GF-D8 (cell line): ENCODE data around the gene WBP1.
"Not testable (repeated sequence)": the region's sequence is repeated elsewhere in the genome, so short reads cannot be mapped to it uniquely, and the experiment has no call there.

Experiments
- DNase-seq: peaks from one replicate; lab custom pipeline; 2025; lab: John Stamatoyannopoulos, UW

Gene WBP1

DNA sequence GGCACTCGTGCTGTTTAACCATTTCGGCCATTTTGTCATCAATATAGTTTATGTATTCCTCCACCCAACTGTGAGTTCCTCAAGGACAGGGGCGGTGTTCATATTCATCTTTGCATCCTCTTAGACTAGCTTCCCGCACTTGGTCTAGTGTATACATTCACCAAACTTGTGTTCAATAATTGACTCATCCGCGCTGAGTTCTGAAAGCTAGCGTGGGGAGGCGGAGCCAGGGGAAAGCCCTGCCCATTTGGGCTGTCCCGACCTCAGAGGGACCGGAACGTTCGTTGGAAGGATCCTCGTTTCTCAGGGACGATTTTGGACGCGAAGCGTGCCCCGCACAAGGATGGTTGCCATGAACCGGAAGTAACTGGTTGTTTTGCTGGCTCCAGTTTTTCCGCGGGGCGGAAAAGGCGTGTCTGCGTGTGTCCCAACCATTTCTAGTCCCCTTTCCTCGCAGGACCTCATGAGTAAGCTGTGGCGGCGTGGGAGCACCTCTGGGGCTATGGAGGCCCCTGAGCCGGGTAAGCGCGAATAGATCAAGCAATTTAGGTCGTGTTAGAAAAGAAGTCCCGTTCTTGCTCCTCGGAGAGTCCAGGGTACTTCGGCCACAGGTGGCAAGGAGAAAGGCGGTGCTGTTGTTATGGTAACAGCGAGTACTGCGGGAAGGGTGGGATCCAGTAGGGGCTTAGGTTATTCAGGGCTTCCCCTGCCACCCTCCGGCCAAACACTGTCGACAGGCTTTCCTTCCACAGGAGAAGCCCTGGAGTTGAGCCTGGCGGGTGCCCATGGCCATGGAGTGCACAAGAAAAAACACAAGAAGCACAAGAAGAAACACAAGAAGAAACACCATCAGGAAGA lies 3.4 kb upstream of the WBP1 start, which contains the start of gene INO80B:
INO80B (plus strand) TSS at position 434 of the 858 bp plus-strand sequence; CDS start at position 464, 30 bp downstream.
- DNase-seq: peak; percentile 85

DNA sequence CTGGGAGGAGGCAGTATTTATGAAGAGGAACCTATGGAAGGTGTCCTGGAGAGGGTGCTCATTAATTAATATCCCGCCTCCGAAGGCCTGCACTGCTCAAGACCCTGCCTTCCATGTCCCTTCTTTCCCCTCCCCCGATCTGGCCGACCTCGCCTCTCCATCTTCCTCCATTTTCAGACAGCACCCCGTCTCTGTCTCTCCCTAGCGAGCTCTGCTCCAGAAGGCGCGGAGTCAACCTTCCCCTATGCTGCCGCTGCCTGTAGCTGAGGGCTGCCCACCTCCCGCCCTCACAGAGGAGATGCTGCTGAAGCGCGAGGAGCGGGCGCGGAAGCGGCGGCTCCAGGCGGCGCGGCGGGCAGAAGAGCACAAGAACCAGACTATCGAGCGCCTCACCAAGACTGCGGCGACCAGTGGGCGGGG lies 1.1 kb upstream of the WBP1 start:
- no peak for DNase-seq

GRCh38 chr2:74457549-74458131 lies 598 bp upstream of the WBP1 start:
- DNase-seq: peak; percentile 8

DNA sequence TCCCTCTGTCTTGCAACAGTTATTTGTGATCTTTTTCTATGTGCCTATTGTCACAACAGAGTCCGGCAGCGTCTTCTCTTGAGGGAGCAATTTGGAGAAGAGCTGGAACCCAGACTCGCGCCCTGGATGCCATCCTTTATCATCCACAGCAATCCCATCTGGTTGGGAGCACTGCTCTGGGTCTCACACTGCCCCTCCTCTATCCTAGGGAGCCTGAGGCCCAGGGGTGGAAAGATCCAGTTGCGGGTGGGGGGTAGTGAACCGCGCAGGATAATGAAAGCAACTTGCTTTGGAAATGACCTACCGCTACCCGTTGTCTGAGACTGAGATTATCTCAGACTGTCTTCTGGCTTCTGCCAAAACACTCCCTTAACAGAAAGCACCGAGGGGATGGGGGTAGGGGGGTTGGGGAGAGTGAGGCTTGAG lies 713 bp downstream of the WBP1 start:
- DNase-seq: no peak

- not testable (repeated sequence) for DNase-seq
These were observed 1.4 kb downstream of the WBP1 start for GRCh38 chr2:74459503-74460118.

GRCh38 chr2:74460187-74460586 lies 1.9 kb downstream of the WBP1 start:
- not testable (repeated sequence) for DNase-seq

- no peak for DNase-seq
These were observed 3.2 kb downstream of the WBP1 start for GRCh38 chr2:74461187-74462053.

DNA sequence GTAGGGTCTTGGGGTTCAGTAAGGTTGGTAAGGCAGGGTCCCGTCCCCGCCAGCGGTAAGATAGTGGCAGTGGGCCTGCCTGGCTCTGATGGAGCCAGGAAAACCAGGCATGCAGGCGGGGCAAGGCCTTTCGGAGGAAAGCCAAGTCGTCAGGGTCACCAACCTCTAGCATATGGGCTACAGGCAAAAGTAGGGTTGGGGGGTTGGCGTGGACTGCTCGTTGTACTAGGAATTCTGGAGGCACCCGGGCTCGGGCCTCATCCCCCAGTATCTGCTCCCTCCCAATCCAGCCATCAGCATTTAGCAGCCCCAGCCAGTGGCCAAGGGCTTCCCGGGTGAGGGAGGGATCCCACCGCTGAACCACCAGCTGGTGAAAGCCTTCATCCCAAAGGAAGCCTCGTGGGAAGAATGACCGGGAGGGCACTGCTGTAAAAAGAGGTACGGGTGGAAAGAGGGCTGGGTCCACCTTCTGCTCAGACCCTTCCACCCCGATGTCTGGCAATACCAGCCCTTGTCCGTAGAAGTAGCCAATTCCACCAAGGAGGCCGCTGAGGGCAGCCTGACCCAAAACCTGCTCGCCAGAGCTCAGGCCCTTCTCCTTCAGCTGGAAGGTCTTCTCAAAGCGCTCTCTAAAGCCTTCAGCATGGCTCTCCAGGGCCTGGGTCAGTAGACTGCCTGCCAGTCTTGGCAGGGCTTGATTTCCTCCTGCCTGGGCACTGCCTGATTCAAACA lies 4.0 kb downstream of the WBP1 start:
- no peak for DNase-seq

- DNase-seq: no peak
These were observed 4.5 kb downstream of the WBP1 start for GRCh38 chr2:74462786-74463105.

GRCh38 chr2:74464406-74464805 lies 6.2 kb downstream of the WBP1 start:
- DNase-seq: no peak

DNA sequence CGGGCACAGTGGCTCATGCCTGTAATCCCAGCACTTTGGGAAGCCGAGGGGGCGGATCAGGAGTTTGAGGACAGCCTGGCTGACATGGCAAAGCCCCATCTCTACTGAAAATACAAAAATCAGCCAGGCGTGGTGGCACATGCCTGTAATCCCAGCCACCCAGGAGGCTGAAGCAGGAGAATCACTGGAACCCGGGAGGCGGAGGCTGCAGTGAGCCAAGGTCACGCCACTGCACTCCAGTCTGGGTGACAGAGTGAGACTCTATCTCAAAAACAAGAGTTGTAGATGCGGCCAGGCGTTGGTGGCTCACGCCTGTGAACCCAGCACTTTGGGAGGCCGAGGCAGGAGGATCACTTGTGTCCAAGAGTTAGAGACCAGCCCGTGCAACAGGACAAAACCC lies 12.5 kb downstream of the WBP1 start:
- not testable (repeated sequence) for DNase-seq

GRCh38 chr2:74471332-74472065 lies 13.3 kb downstream of the WBP1 start:
- DNase-seq: no peak

DNA sequence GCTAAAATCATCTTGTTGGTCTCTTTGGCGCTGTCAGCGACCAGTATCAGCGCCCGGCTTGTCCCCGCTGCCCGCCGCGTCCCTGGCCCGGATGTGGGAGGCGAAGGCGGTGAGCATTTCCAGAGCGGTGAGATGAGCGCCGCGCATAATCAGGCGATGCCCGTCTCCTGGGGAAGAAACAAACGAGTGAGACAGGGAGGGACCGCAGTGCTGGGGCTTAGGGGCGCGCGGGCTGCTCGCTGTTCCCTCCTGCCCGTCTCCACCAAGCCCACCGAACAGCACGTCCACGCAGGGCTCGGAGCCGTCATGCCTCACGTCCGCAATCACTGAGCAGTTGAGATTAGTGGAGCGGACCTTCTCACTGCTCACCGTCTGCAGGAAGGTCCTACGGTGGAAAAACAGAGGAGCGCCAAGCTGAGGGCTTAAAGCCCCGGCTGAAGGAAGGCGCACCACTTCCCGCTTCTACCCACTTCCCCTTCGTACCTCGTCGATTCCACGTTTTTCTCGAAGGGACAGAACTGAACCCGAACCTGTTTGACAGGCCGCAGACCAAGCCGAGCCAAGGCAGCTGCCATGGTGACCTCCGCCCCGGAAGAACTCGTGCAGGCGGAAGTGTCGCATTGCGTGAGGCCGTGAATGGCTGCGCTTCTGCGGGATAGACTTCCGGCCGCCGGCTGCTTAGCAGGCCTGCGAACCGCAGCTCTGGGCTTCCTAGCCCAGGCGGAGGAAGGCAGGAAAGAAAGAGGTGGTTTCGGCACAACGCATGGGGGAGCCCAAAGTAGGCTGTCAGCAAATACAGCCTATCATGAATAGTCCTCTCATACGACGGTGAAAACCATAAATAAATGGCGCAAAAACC lies 14.1 kb downstream of the WBP1 start, which contains the start of gene MRPL53:
MRPL53 (minus strand) TSS at position 595 of the 859 bp plus-strand sequence; CDS start at position 575, 20 bp downstream.
- DNase-seq: peak; percentile 87

- DNase-seq: no peak
These were observed 14.7 kb downstream of the WBP1 start for GRCh38 chr2:74472945-74473258.

DNA sequence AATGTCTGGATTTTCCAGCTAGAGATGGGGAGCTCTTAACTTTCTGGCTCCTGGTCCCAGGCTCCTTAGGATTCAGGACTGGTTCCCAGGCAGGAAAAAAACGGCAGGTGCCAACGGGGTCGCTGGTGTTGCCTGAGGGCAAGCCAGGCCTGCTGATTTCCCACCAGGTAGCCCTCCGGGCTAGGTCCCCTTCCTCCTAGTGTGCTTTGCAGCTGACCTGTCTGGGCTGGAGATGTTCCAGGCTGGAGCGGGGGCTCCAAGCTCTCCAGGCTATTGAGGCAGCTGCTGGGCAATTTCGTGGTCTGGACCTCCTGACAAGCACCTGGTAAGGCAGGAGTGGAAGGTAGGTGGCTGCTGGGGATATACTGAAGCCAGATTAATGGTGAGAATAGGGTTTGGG lies 16.2 kb downstream of the WBP1 start:
- no peak for DNase-seq

GRCh38 chr2:74474899-74475298 lies 16.7 kb downstream of the WBP1 start:
- DNase-seq: no peak

DNA sequence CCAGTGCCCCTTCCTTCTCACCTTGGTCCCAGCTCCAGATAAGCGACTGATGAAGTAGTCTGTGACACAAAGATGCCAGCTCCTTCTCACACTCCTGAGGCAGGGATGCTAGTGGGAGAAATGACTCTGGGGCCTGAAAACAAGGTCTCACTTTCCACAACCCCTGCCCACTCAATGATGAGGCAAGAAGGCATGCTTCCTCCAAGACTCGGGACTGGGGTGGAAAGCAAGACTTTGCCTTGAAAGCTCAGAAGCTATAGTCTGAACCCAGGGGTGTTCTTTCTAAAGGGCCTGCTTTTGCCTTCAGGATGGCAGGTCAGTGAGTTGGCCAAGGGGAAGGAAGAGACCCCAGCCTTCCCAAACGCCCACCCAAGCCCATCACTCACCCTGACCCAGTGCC lies 23.2 kb downstream of the WBP1 start:
- DNase-seq: no peak

DNA sequence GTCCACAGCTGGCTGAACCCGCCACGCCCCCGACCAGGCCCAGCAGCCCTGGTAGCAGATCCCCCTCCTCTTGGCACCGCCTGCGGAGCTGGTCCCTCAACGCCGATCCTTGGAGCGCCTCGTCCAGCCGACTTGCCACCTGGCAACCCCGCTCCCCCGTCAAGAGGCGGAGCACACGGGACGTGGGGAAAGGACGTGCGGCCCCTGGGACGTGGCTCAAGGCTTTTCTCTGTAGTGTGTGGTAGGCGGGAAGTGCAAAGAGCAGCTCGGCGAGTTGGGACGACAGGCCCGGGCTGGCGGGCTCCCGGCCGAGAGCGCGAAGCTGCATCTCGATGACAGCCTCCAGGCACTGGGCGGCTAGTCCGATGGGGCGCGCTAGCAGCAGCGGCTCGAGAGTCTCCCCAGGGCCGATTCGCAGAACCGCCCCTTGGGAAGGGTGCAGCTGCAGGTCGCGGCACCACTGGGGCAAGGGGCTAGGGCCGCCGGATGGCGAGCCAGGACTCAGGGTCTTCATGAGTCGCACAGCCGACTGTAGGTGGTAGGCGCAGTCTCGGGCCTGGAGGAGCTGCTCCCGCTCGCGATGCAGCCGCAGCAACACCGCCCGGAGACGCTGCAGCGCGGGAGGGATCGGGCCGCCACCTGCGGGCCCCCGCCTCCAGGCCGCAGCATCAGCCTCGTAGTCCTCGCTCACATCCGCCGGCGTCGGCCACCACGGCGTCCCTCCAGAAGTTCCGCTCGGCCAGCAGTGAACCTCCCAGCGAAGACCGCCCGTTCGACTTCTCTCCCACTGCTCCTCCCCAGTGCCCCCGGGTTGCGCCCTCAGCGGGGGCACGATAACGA lies 23.9 kb downstream of the WBP1 start:
- peak; percentile 31 for DNase-seq
